PC-3 (cell line): Measurements from ENCODE around the gene FASTK. TPM values are rescaled to one million over a fixed set of nuclear protein-coding genes. Genes with fewer than 3 reads are reported as not detected.
A peak's percentile ranks its signal among the peaks of the same experiment; 100 is the strongest.

Source experiments
- ATAC-seq: fragments of 200-7000 bp; cut with Tn5 transposase; 2 replicates; pipeline ENCODE4 v1.9.1; 2020; ENCODE audit warnings: mild to moderate bottlenecking, moderate library complexity
- BruUV-seq: library from RNA; stranded (reverse); fragments of 400-500 nt; replicated peaks from 2 replicates; lab custom pipeline; 2021; lab: Mats Ljungman, UMichigan
- CTCF ChIA-PET: fragments of 300-600 bp; sonication (Branson Sonifier 250); formaldehyde crosslinking; loops from one replicate; lab custom pipeline; 2022; ENCODE audit warnings: antibody characterized with exemption; lab: Charles Lee
- POLR2A ChIA-PET: fragments of 300-600 bp; sonication (Branson Sonifier 250); formaldehyde crosslinking; loops from one replicate; lab custom pipeline; 2022; ENCODE audit warnings: antibody characterized with exemption; ENCODE audit not compliant: unreplicated experiment; lab: Charles Lee
- DNase-seq: peaks from one replicate; pipeline ENCODE4 v3.0.0-alpha.2; 2015
- H2AFZ ChIP-seq: fragments of 300-600 bp; sonication (generic); 2 replicates; pipeline ENCODE4 v1.6.0; 2016; ENCODE audit warnings: antibody characterized with exemption, low read length
- H3F3A ChIP-seq: fragments of 300-600 bp; sonication (generic); one replicate; pipeline ENCODE4 v1.6.0; 2017; ENCODE audit warnings: antibody characterized with exemption, low read length, control low read depth, mild to moderate bottlenecking; ENCODE audit not compliant: unreplicated experiment
- H3K27ac ChIP-seq: fragments of 300-600 bp; sonication (generic); 2 replicates; pipeline ENCODE4 v1.5.1; 2016; ENCODE audit warnings: mild to moderate bottlenecking, low read length
- H3K27me3 ChIP-seq: fragments of 300-600 bp; sonication (generic); 2 replicates; pipeline ENCODE4 v1.6.1; 2016; ENCODE audit warnings: low read length, mixed read lengths
- H3K36me3 ChIP-seq: fragments of 300-600 bp; sonication (generic); 2 replicates; pipeline ENCODE4 v1.6.1; 2016; ENCODE audit warnings: low read depth, mixed run types, low read length, mixed read lengths
- H3K4me1 ChIP-seq: fragments of 300-600 bp; sonication (generic); 2 replicates; pipeline ENCODE4 v1.5.1; 2016; ENCODE audit warnings: low read length; ENCODE audit not compliant: insufficient read depth
- H3K4me2 ChIP-seq: fragments of 300-600 bp; sonication (generic); 2 replicates; pipeline ENCODE4 v1.6.0; 2016; ENCODE audit warnings: low read length
- H3K4me3 ChIP-seq: fragments of 300-600 bp; sonication (generic); 2 replicates; pipeline ENCODE4 v1.5.1; 2016; ENCODE audit warnings: mild to moderate bottlenecking, low read length, mixed read lengths
- H3K79me2 ChIP-seq: fragments of 300-600 bp; sonication (generic); 2 replicates; pipeline ENCODE4 v1.6.1; 2017; ENCODE audit warnings: low read length, mixed read lengths
- H3K9ac ChIP-seq: fragments of 300-600 bp; sonication (generic); 2 replicates; pipeline ENCODE4 v1.6.0; 2016; ENCODE audit warnings: mild to moderate bottlenecking, low read length
- H3K9me2 ChIP-seq: fragments of 300-600 bp; sonication (generic); replicated peaks from 2 replicates; pipeline ENCODE4 v1.6.1; 2016; ENCODE audit warnings: mixed run types, low read length, mixed read lengths
- H3K9me3 ChIP-seq: fragments of 300-600 bp; sonication (generic); 2 replicates; pipeline ENCODE4 v1.6.1; 2016; ENCODE audit warnings: low read length, mixed read lengths
- H4K20me1 ChIP-seq: fragments of 300-600 bp; sonication (generic); 2 replicates; pipeline ENCODE4 v1.6.1; 2016; ENCODE audit warnings: low read length, mixed read lengths
- CTCF ChIP-seq: fragments of 300-600 bp; sonication (generic); conservative IDR thresholded peaks from 2 replicates; pipeline ENCODE4 v1.5.1; 2017; ENCODE audit warnings: antibody characterized with exemption, low read depth, mild to moderate bottlenecking, low read length
- EZH2 ChIP-seq: fragments of 300-600 bp; sonication (generic); IDR thresholded peaks from one replicate; pipeline ENCODE4 v1.6.1; 2017; ENCODE audit warnings: antibody characterized with exemption, mild to moderate bottlenecking, low read length; ENCODE audit not compliant: unreplicated experiment
- EZH2phosphoT487 ChIP-seq: fragments of 300-600 bp; sonication (generic); IDR thresholded peaks from 2 replicates; pipeline ENCODE4 v1.6.1; 2018; ENCODE audit warnings: mild to moderate bottlenecking, antibody characterized with exemption, low read length, borderline replicate concordance
- intact Hi-C: fragments of 100-400 bp; cut with micrococcal nuclease; formaldehyde crosslinking; loops from 2 replicates; pipeline ENCODE4 v1.9.0; 2023
- total RNA-seq: library from RNA; depleted of rRNA; stranded (reverse); fragments of >200 nt; gene quantifications from 2 replicates; pipeline ENCODE4 v1.2.3, GENCODE V29; 2014

FASTK gene
- total RNA-seq, 1 experiment from 2014 or later, result 163 TPM

- ChIA-PET CTCF (interaction anchor here (0.6 kb wide), 1 partner anchor 11 kb away, joined by 3 read pairs; no protein-coding TSS in a partner anchor), POLR2A (no interaction called here)
- Histone ChIP-seq H2AFZ (peak overlapping the region; percentile 82), H3K4me1 (peaks cover 37% of the 10 kb centered on the region), H3K4me3 (peak overlapping the region; percentile 99), H3K27me3 (no peaks in the 10 kb centered on the region), H3K36me3 (no peaks in the 10 kb centered on the region; the same call in 1 of the 2 replicates), H4K20me1 (peaks cover 24% of the 10 kb centered on the region), H3K9me2 (no peaks in the 10 kb centered on the region), H3F3A (no peaks in the 10 kb centered on the region), H3K9ac (peak overlapping the region; percentile 87), H3K79me2 (peaks cover 65% of the 10 kb centered on the region), H3K9me3 (no peaks in the 10 kb centered on the region), H3K4me2 (peak overlapping the region; percentile 100), H3K27ac (peak overlapping the region; percentile 42)
- TF ChIP-seq CTCF (no peak), EZH2 (no peak), EZH2phosphoT487 (no peak)
- DNase-seq (peak; percentile 20), ATAC-seq (no peak)
- TSS peak; percentile 37 for BruUV-seq
- intact Hi-C loops, result no loop called here
These were observed 7.6 kb upstream of the FASTK start for GRCh38 chr7:151088019-151088855.

- H3K27me3 ChIP-seq, result no peaks in the 10 kb centered on the region
- peak overlapping the region; percentile 100 for H3K4me2 ChIP-seq
- peaks cover 64% of the 10 kb centered on the region for H3K79me2 ChIP-seq
- intact Hi-C loops, result no loop called here
- H3K9ac ChIP-seq, result peak overlapping the region; percentile 87
- H3K4me3 ChIP-seq, result peak overlapping the region; percentile 99
- BruUV-seq, result no TSS peak
- DNase-seq, result peak; percentile 51
- peaks cover 17% of the 10 kb centered on the region for H4K20me1 ChIP-seq
- H3K9me2 ChIP-seq, result no peaks in the 10 kb centered on the region
- POLR2A ChIA-PET, result no interaction called here
- H3K36me3 ChIP-seq, result no peaks in the 10 kb centered on the region; the same call in 1 of the 2 replicates
- H3K27ac ChIP-seq, result peak overlapping the region; percentile 42
- no peaks in the 10 kb centered on the region for H3K9me3 ChIP-seq
- TF ChIP-seq CTCF (peak; percentile 36; the same call in 1 of the 2 replicates), EZH2phosphoT487 (no peak)
- CTCF ChIA-PET, result no interaction called here
- H3F3A ChIP-seq, result no peaks in the 10 kb centered on the region
- peaks cover 40% of the 10 kb centered on the region for H3K4me1 ChIP-seq
- H2AFZ ChIP-seq, result peak overlapping the region; percentile 82
- peak; percentile 7 for ATAC-seq
These were observed 6.8 kb upstream of the FASTK start for GRCh38 chr7:151087245-151088018.
